WTC11 (cell line): ENCODE results near the gene DPP4. TPM values are rescaled to one million over a fixed set of nuclear protein-coding genes. Genes with fewer than 3 reads are reported as not detected.

Source experiments
- ATAC-seq: fragments of 200-7000 bp; cut with Tn5 transposase; 2 replicates; pipeline ENCODE4 v1.10.0; 2021; ENCODE audit warnings: mild to moderate bottlenecking, moderate library complexity
- CTCF ChIA-PET: fragments of 300-600 bp; sonication (Branson Sonifier 250); formaldehyde crosslinking; loops from one replicate; lab custom pipeline; 2021; ENCODE audit warnings: antibody characterized with exemption; lab: Charles Lee
- POLR2A ChIA-PET: fragments of 350-600 bp; sonication (Branson Sonifier 250); formaldehyde crosslinking; loops from one replicate; lab custom pipeline; 2021; ENCODE audit warnings: antibody characterized with exemption; lab: Charles Lee
- DNase-seq: peaks from one replicate; pipeline ENCODE4 v3.0.0; 2021; ENCODE audit warnings: low spot score
- H3K27ac Mint-ChIP-seq: 2 replicates; pipeline ENCODE4 v1.8.0; 2021; ENCODE audit warnings: mixed read lengths
- H3K27me3 Mint-ChIP-seq: 2 replicates; pipeline ENCODE4 v1.8.0; 2021; ENCODE audit warnings: low read depth, mild to moderate bottlenecking, moderate library complexity, mixed read lengths
- H3K36me3 Mint-ChIP-seq: 2 replicates; pipeline ENCODE4 v1.8.0; 2021; ENCODE audit warnings: mixed read lengths
- H3K4me1 Mint-ChIP-seq: 2 replicates; pipeline ENCODE4 v1.8.0; 2022; ENCODE audit warnings: mixed read lengths
- H3K4me3 Mint-ChIP-seq: 2 replicates; pipeline ENCODE4 v1.8.0; 2021; ENCODE audit warnings: mild to moderate bottlenecking, moderate library complexity, mixed read lengths
- H3K9me3 Mint-ChIP-seq: 2 replicates; pipeline ENCODE4 v1.8.0; 2021; ENCODE audit warnings: mixed read lengths
- FOXJ3 ChIP-seq: sonication (generic); formaldehyde crosslinking; IDR thresholded peaks from 2 replicates; pipeline ENCODE4 v1.9.0; 2021; ENCODE audit warnings: missing genetic modification reagents, mild to moderate bottlenecking, borderline replicate concordance
- GABPB1 ChIP-seq: sonication (generic); formaldehyde crosslinking; IDR thresholded peaks from 2 replicates; pipeline ENCODE4 v1.8.1; 2023; ENCODE audit warnings: mild to moderate bottlenecking, missing genetic modification reagents
- SP1 ChIP-seq: sonication (generic); formaldehyde crosslinking; conservative IDR thresholded peaks from 2 replicates; pipeline ENCODE4 v1.8.1; 2022; ENCODE audit warnings: missing genetic modification reagents
- TP53 ChIP-seq: sonication (generic); formaldehyde crosslinking; IDR thresholded peaks from 2 replicates; pipeline ENCODE4 v1.8.1; 2023; ENCODE audit warnings: mild to moderate bottlenecking, missing genetic modification reagents
- ZNF121 ChIP-seq: sonication (generic); formaldehyde crosslinking; IDR thresholded peaks from 2 replicates; pipeline ENCODE4 v1.8.0; 2023; ENCODE audit warnings: missing genetic modification reagents
- ZNF138 ChIP-seq: sonication (generic); formaldehyde crosslinking; conservative IDR thresholded peaks from 2 replicates; pipeline ENCODE4 v1.8.1; 2022; ENCODE audit warnings: mild to moderate bottlenecking, moderate library complexity, missing genetic modification reagents
- total RNA-seq: library from RNA; stranded (reverse); gene quantifications from 3 replicates; pipeline ENCODE4 v1.2.3, GENCODE V29; 2021
- TF ChIP-seq, protein P1 (sequence below): sonication (generic); formaldehyde crosslinking; conservative IDR thresholded peaks from 2 replicates; pipeline ENCODE4 v1.8.1; 2022; ENCODE audit warnings: mild to moderate bottlenecking, missing genetic modification reagents
- TF ChIP-seq, protein P2 (sequence below): sonication (generic); formaldehyde crosslinking; IDR thresholded peaks from 2 replicates; pipeline ENCODE4 v1.8.1; 2023; ENCODE audit warnings: mild to moderate bottlenecking, missing genetic modification reagents
- TF ChIP-seq, protein P3 (sequence below): sonication (generic); formaldehyde crosslinking; IDR thresholded peaks from 2 replicates; pipeline ENCODE4 v1.8.0; 2022; ENCODE audit warnings: mild to moderate bottlenecking, missing genetic modification reagents
- TF ChIP-seq, protein P4 (sequence below): sonication (generic); formaldehyde crosslinking; IDR thresholded peaks from 2 replicates; pipeline ENCODE4 v1.8.0; 2023; ENCODE audit warnings: missing genetic modification reagents, mild to moderate bottlenecking, borderline replicate concordance
- TF ChIP-seq, protein P5 (sequence below): sonication (generic); formaldehyde crosslinking; IDR thresholded peaks from 2 replicates; pipeline ENCODE4 v1.8.0; 2022; ENCODE audit warnings: mild to moderate bottlenecking, missing genetic modification reagents
- TF ChIP-seq, protein P6 (sequence below): fragments of 250-450 bp; sonication (Bioruptor Pico); IDR thresholded peaks from 2 replicates; pipeline ENCODE4 v1.9.0; 2021; ENCODE audit warnings: mild to moderate bottlenecking

DPP4 gene
- total RNA-seq, 1 experiment from 2014 or later: 3.6 TPM

DNA sequence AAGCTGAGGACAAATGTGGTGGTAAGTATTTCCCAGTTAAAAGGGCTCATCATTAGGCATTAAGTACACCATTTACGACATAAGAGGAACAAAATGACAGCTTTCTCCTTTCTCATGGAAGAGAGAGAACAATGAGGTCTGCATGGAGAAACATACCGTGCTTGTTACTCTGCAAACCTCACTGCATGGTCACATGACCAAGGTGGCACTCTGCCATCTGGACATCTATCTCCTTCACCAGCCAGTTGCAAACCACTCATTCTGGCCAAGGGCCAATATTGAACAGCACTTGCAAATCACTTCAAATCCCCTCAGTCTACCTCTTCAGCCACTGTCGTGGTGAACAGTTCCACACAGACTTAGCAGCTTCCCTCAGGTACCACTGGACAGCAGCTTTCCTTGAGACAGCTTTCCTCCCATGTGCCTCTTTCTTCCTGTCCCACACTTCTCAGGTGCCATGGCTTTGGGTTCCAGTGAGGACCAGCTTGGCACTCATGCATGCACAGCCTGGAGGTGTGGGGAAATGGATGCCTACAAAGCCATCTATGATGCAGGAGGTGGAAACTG, 29.5 kb upstream of the DPP4 start:
- Mint-ChIP-seq H3K9me3 (no peaks in the 10 kb centered on the region), H3K27ac (no peak overlapping the region), H3K36me3 (no peaks in the 10 kb centered on the region), H3K27me3 (no peaks in the 10 kb centered on the region), H3K4me3 (no peak overlapping the region), H3K4me1 (no peaks in the 10 kb centered on the region)
- CTCF ChIA-PET: no interaction called here
- ATAC-seq (no peak), DNase-seq (no peak)
- TF ChIP-seq, protein P1, sequence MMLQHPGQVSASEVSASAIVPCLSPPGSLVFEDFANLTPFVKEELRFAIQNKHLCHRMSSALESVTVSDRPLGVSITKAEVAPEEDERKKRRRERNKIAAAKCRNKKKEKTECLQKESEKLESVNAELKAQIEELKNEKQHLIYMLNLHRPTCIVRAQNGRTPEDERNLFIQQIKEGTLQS (CRISPR knock-in tag): no peak
- TF ChIP-seq ZNF121 (no peak), TP53 (CRISPR knock-in tag) (no peak), FOXJ3 (CRISPR knock-in tag) (no peak)
- POLR2A ChIA-PET: no interaction called here

DNA sequence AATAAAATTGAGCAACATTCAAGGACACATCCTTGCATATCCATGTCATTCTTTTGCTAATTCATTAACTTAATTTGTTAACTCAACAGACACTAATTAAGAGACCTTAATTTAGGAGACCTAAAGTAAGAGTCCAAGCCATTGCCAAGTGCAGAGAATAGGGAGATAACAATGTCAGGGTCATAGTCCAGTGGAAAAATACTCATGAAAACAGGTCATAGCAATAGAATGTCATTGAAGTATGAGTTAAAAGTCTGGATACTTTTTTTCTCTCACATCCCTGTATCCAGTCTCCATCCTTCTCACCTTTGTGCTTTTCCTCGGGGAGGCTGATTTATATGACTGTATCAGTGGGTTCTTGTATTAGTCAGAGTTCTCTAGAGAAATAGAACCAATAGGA, 26.6 kb upstream of the DPP4 start:
- Mint-ChIP-seq H3K4me3 (no peak overlapping the region), H3K27me3 (no peaks in the 10 kb centered on the region), H3K36me3 (no peaks in the 10 kb centered on the region), H3K4me1 (no peaks in the 10 kb centered on the region), H3K9me3 (no peaks in the 10 kb centered on the region), H3K27ac (no peak overlapping the region)
- ATAC-seq: no peak
- ChIA-PET CTCF (no interaction called here), POLR2A (no interaction called here)
- no peak for TF ChIP-seq ZNF138 (CRISPR knock-in tag)
- TF ChIP-seq SP1 (CRISPR knock-in tag): no peak
- TF ChIP-seq, protein P2, sequence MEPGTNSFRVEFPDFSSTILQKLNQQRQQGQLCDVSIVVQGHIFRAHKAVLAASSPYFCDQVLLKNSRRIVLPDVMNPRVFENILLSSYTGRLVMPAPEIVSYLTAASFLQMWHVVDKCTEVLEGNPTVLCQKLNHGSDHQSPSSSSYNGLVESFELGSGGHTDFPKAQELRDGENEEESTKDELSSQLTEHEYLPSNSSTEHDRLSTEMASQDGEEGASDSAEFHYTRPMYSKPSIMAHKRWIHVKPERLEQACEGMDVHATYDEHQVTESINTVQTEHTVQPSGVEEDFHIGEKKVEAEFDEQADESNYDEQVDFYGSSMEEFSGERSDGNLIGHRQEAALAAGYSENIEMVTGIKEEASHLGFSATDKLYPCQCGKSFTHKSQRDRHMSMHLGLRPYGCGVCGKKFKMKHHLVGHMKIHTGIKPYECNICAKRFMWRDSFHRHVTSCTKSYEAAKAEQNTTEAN (CRISPR knock-in tag): no peak
- no peak for TF ChIP-seq GABPB1 (CRISPR knock-in tag)
- TF ChIP-seq, protein P3, sequence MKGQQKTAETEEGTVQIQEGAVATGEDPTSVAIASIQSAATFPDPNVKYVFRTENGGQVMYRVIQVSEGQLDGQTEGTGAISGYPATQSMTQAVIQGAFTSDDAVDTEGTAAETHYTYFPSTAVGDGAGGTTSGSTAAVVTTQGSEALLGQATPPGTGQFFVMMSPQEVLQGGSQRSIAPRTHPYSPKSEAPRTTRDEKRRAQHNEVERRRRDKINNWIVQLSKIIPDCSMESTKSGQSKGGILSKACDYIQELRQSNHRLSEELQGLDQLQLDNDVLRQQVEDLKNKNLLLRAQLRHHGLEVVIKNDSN (CRISPR knock-in tag): no peak
- no peak for DNase-seq

DNA sequence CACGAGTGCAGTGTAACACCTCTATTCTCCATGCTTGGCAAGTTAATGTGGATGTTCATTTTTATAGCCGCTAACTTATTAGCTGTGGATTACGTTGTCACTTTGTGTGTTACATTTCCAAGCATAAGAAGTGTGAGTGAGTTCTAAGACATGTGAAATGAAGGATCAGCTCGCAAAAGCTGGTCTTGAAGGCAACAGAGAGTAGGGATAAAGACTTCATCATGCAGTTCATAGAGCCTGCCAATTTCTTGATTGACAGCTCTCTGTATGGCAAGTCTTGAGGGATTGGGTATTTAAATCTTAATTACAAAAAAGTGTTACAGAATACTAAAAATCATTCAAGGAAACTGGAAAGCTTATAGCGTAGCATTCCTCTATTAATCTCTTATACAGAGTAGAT, 25.8 kb upstream of the DPP4 start:
- Mint-ChIP-seq H3K27me3 (no peaks in the 10 kb centered on the region), H3K4me1 (no peaks in the 10 kb centered on the region), H3K27ac (no peak overlapping the region), H3K9me3 (no peaks in the 10 kb centered on the region), H3K4me3 (no peak overlapping the region), H3K36me3 (no peaks in the 10 kb centered on the region)
- TF ChIP-seq, protein P4, sequence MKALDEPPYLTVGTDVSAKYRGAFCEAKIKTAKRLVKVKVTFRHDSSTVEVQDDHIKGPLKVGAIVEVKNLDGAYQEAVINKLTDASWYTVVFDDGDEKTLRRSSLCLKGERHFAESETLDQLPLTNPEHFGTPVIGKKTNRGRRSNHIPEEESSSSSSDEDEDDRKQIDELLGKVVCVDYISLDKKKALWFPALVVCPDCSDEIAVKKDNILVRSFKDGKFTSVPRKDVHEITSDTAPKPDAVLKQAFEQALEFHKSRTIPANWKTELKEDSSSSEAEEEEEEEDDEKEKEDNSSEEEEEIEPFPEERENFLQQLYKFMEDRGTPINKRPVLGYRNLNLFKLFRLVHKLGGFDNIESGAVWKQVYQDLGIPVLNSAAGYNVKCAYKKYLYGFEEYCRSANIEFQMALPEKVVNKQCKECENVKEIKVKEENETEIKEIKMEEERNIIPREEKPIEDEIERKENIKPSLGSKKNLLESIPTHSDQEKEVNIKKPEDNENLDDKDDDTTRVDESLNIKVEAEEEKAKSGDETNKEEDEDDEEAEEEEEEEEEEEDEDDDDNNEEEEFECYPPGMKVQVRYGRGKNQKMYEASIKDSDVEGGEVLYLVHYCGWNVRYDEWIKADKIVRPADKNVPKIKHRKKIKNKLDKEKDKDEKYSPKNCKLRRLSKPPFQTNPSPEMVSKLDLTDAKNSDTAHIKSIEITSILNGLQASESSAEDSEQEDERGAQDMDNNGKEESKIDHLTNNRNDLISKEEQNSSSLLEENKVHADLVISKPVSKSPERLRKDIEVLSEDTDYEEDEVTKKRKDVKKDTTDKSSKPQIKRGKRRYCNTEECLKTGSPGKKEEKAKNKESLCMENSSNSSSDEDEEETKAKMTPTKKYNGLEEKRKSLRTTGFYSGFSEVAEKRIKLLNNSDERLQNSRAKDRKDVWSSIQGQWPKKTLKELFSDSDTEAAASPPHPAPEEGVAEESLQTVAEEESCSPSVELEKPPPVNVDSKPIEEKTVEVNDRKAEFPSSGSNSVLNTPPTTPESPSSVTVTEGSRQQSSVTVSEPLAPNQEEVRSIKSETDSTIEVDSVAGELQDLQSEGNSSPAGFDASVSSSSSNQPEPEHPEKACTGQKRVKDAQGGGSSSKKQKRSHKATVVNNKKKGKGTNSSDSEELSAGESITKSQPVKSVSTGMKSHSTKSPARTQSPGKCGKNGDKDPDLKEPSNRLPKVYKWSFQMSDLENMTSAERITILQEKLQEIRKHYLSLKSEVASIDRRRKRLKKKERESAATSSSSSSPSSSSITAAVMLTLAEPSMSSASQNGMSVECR (CRISPR knock-in tag): no peak
- TF ChIP-seq, protein P5, sequence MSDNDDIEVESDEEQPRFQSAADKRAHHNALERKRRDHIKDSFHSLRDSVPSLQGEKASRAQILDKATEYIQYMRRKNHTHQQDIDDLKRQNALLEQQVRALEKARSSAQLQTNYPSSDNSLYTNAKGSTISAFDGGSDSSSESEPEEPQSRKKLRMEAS (CRISPR knock-in tag): no peak
- TF ChIP-seq, protein P6, sequence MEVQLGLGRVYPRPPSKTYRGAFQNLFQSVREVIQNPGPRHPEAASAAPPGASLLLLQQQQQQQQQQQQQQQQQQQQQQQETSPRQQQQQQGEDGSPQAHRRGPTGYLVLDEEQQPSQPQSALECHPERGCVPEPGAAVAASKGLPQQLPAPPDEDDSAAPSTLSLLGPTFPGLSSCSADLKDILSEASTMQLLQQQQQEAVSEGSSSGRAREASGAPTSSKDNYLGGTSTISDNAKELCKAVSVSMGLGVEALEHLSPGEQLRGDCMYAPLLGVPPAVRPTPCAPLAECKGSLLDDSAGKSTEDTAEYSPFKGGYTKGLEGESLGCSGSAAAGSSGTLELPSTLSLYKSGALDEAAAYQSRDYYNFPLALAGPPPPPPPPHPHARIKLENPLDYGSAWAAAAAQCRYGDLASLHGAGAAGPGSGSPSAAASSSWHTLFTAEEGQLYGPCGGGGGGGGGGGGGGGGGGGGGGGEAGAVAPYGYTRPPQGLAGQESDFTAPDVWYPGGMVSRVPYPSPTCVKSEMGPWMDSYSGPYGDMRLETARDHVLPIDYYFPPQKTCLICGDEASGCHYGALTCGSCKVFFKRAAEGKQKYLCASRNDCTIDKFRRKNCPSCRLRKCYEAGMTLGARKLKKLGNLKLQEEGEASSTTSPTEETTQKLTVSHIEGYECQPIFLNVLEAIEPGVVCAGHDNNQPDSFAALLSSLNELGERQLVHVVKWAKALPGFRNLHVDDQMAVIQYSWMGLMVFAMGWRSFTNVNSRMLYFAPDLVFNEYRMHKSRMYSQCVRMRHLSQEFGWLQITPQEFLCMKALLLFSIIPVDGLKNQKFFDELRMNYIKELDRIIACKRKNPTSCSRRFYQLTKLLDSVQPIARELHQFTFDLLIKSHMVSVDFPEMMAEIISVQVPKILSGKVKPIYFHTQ (CRISPR knock-in tag): no peak
- CTCF ChIA-PET: no interaction called here
- POLR2A ChIA-PET: no interaction called here
- ATAC-seq: no peak
- DNase-seq: no peak
